ENCODE results near the gene TMC2.
"Not testable (repeated sequence)": the region's sequence is repeated elsewhere in the genome, so short reads cannot be mapped to it uniquely, and the experiment has no call there.

TMC2 gene

GRCh38 chr20:2524709-2525506 lies 11.5 kb upstream of the TMC2 start:
- no peak for DNase-seq

DNA sequence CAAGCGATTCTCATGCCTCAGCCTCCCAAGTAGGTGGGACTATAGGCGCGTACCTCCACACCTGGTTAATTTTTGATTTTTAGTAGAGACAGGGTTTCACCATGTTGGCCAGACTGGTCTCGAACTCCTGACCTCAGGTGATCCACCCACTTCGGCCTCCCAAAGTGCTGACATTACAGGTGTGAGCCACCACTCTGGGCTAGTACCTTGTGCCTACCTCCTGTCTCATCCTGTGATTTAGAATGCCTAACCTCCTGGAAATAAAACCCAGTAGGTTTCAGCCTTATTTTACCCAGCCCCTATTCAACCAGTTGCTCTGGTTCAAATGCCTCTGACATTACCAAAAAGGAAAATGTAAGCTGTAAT lies 10.2 kb upstream of the TMC2 start:
- not testable (repeated sequence) for DNase-seq

DNA sequence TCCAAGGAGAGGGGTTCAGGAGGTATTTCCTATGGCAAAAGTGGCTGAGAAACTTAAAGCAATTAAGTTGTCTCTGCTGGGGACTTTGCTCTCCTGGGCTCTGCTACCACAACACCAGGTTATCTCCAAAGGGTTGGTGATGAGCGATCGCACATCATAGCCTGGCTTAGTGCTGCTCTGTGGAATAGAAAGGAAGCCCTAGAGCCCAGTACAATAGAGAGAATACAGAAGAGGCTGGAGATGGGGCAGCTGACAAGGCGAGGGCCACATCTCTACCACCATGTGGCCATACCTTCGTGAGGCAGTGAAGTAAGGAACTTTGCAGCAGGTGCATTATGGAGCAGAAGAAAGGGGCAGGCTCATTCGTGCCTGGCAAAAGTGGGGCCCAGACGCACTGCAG lies 8.6 kb upstream of the TMC2 start:
- no peak for DNase-seq

DNA sequence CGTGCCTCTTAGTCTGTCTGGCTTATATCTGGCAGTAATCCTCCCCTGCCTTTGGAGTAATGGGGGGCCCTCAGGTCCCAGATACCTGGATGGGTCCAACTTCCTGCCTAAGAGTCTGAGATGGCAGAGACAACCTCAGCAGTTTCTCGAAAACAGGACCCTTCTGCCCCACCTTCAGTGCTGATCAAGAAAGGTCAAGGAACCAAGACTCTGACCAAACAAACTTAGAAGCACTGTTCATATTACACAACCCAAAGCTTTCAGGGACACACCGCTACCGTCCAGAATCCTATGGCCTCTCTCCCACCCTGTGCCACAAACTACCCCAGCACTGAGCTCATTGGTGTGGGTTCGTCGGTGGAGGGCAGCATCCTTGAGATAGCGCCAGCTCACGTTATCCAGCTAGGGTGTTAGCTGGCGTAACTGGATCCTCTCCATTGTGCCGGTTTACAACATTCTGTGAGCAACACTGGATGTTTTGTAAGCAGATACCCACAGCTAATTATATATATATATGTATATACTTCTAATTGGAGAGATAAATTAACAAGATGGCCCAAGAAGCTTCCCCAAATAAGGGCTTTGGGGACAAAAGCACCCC lies 7.6 kb upstream of the TMC2 start:
- DNase-seq: no peak

DNA sequence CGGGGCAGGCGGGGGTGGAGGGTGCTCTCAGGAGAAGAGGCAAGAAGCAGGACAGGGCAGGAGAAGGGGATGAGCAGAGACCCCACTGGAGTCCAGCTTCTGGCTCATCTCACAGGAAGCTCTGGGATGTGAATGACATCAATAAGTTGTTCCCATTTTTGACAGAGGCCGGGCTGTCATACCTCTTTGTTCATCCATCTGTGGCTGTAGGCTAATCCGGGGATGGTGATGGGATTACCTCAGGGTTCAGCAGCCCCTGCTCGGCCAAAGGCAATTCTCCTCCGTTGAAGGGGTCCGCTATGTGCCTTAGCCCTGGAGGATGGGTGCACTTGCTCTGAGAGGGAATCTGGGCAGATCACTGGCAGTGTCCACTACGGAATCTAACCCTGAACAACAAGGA lies 3.3 kb upstream of the TMC2 start:
- no peak for DNase-seq

DNA sequence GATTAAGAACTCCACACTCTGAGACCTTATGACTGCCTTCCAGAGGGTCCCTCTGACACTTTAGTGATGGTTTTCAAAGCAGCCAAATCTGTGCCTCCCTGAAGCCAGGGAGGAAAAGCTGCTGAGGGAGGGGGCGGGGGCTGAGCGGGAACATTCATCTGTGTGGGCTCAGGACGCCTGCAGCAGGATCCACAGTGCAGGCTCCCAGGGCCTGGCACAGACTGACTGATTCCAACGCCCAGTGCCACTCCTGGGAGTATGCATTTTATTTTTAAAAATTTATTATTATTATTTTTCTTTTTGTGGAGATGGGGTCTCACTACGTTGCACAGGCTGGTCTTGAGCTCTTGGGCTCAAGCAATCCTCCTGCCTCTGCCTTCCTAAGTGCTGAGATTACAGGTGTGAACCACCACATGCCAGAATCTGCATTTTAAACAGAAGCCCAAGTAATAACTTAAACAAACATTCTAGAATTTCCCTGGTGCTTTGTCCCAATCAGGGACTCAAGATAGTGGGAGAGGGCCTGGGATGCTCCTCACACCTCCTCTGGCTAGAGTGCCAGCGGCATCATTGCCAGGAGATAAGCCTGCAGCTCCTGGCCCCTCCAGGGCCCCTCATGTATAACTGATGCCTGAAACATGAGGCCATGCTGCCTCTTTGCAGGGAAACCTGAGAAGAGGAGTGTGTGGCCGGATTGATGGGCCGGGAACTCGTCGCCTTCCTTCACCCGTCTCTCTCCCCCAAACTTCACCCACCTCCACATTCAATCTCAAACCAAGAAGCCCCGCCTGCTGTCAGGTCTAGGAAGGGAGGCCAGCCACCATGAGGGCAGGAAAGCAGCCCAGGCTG lies 438 bp upstream of the TMC2 start:
- DNase-seq: no peak

GRCh38 chr20:2537101-2537500 lies 728 bp downstream of the TMC2 start:
- no peak for DNase-seq

- DNase-seq: no peak
Observed at GRCh38 chr20:2538356-2538755, 2.0 kb downstream of the TMC2 start.

- DNase-seq: no peak
Observed at GRCh38 chr20:2538931-2539720, 2.8 kb downstream of the TMC2 start.

DNA sequence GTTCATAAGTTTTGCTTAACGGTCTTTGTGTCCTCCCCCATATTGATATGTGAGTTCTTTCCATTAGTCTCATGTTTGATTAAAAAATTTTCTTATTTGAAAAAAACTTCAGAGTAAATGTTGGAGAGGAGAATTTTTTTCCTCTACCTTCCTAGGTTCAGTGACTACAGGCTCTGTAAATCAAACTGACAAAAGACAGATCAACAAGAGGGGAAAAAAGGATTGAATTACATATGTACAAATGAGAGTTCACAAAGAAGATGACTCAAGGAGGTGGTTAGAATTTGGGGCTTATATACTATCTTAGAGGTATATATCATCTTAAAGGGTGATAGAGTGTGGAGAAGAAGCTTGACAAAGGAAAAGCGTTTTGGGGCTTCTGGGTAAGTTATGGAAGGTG lies 5.6 kb downstream of the TMC2 start:
- DNase-seq: no peak

DNA sequence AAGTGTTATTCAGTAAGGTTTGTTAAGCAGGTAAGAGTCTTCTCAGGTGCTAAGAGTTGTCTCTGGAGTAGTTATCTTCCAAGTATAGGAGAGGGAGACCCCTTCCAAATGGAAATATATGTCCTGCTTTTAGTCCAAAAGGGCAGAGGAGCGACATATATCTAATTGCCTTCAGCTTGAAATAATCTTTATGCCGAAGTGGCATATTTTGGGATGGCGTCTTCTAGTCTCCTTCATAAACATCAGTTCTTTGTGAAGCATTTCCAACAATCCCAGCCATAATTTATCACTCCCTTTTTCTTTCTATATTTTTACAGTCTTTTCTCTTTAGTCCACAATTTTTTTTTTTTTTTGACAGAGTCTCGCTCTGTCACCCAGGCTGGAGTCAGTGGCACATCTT lies 6.0 kb downstream of the TMC2 start:
- no peak for DNase-seq

GRCh38 chr20:2544211-2544610 lies 7.8 kb downstream of the TMC2 start:
- no peak for DNase-seq

DNA sequence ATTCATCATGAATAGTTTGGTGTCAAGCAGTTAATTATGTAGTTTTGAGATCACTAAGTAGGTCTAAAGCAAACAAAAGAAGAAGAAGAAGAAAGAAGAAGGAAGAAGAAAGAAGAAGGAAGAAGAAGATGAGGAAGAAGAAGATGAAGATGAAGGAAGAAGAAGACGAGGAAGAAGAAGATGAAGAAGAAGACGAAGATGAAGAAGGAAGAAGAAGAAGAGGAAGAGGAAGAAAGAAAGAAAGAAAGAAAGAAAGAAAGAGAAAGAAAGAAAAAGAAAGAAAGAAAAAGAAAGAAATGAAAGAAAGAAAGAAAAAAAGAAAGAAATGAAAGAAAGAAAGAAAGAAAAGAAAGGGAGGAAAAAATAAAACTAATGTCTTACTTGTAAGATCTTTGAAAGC lies 9.2 kb downstream of the TMC2 start:
- no peak for DNase-seq

GRCh38 chr20:2557873-2558580 lies 21.7 kb downstream of the TMC2 start:
- DNase-seq: no peak

DNA sequence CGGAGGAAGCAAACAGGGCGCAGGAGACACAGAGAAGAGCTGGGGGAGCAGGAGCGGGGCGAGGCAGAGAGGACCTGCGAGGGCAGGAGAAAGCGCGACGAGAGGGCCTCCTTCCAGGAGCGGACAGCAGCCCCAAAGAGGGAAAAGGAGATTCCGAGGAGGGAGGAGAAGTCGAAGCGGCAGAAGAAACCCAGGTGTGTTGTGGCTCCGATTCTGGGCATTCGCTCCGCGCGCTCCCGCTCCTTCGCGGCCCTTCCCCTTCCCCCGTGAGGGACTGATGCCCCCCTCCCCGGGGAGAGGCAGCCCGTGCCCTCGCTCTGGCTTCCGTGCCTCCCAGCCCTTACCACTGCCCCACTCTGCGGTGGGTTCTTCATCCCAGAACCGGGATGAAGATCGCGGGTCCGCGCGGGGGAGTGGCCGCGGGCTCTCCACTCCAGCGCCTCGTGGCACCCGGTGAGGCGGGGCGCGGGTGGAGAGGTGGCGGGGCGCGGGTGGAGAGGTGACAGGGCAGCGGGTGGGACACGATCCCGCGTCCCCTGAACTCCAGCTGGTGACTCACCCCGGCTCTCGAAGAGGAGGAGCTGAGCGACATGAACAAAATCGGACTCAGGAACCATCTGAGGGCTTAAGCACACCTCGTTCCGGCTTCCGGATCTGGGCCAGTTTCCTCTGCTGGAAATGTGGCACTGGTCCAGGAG lies 22.4 kb downstream of the TMC2 start:
- DNase-seq: no peak

GRCh38 chr20:2559279-2559626 lies 22.9 kb downstream of the TMC2 start:
- no peak for DNase-seq

GRCh38 chr20:2559651-2560050 lies 23.3 kb downstream of the TMC2 start:
- no peak for DNase-seq

GRCh38 chr20:2563116-2563515 lies 26.7 kb downstream of the TMC2 start:
- no peak for DNase-seq

- no peak for DNase-seq
Observed at GRCh38 chr20:2564406-2564805, 28.0 kb downstream of the TMC2 start.

DNA sequence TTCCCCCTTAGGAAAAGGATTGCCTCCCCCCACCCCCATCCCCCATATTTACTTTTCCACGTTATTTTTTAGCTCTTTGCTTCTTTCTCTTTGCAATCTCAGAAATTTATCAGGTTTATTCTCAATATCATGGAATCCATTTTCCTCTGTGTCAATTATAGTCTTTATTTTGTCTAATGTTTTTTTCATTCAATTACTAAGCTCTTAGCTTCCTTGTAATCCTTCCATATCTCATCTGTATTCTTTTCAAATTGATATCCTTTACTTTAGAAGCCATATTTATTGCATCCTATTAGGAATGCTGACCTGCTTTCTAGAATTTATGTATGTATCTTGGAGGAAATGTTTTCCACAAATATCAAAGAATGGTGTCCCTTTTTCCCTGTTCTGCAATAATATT lies 39.3 kb downstream of the TMC2 start:
- DNase-seq: no peak

DNA sequence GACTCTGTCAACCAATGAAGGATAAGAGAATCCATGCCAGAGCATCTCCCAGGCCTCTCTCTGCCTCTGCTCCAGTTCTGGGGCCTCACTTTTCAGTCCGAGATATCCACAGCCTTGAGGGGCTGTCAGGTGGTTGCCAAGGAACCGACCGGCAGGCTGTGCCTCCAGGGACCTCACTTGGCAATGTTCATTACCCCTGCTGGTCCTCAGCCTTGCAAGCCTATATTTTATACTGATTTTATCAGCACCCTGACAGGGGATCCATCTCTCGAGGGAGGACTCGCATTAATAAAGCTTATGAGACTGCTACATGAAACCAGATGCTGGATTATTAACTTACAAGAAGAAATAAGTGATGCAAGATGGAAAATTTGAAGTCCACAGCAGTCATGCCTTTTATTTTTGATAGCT lies 39.9 kb downstream of the TMC2 start:
- DNase-seq: no peak
